HG02943 (cell line): ENCODE measurements around the gene MIEF1.

Experiments
- ATAC-seq: cut with Tn5 transposase; IDR thresholded peaks from one replicate; pipeline ENCODE4 v1.9.1; 2021; ENCODE audit warnings: mild to moderate bottlenecking, low read depth, moderate library complexity; ENCODE audit not compliant: unreplicated experiment

Gene MIEF1

GRCh38 chr22:39502109-39502788 lies at the start of gene MIEF1:
TSS of gene MIEF1 (plus strand) at chr22:39502290. CDS start at chr22:39511295, 9,005 bp downstream.
- ATAC-seq, result peak; percentile 88

DNA sequence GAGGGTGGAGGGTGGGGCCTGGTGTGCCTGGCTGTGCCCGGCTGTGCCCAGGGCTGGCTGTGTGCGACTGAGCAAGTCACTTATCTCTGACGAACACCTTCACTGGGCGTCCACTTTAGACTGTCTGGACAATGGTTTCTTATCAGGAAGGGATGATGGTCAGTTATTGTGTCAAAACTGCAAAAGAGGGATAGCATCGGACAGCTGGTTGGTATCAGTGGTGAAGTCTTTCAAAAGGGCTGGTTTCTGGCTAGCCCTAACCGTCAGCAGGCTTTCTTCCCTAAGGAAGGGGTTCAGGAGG lies 49.4 kb upstream of the MIEF1 start:
- no peak for ATAC-seq

- no peak for ATAC-seq
These were observed 48.2 kb upstream of the MIEF1 start for GRCh38 chr22:39453765-39454378.

- ATAC-seq, result no peak
These were observed 47.7 kb upstream of the MIEF1 start for GRCh38 chr22:39454385-39454871.

GRCh38 chr22:39456522-39457197 lies 45.4 kb upstream of the MIEF1 start, which contains the start of gene MGAT3:
TSS of gene MGAT3 (plus strand) at chr22:39457012. CDS start at chr22:39487348, 30,336 bp downstream.
- ATAC-seq, result no peak

- no peak for ATAC-seq
These were observed 44.9 kb upstream of the MIEF1 start for GRCh38 chr22:39457198-39457555.

- ATAC-seq, result no peak
These were observed 44.3 kb upstream of the MIEF1 start for GRCh38 chr22:39457556-39458443.

GRCh38 chr22:39458444-39459083 lies 43.5 kb upstream of the MIEF1 start:
- no peak for ATAC-seq

DNA sequence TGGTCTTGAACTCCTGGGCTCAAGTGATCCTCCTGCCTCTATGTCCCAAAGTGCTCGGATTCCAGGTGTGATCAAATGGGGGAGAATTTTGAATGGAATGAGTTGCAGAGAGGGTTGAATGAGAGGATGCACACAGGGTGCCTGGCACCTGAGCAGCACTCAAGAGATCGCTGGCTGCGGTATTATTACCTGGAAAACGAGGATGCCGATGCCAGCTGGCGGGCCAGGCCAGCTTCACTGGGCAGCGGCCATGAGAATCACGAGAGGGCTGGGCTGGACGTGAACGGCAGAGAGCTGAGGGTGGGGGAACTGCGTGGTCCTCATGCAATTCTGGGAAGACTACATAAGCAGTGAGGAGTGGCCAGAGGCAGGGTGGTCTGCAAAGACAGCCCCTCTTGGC lies 42.4 kb upstream of the MIEF1 start:
- ATAC-seq, result no peak

- no peak for ATAC-seq
These were observed 39.5 kb upstream of the MIEF1 start for GRCh38 chr22:39462443-39463221.

DNA sequence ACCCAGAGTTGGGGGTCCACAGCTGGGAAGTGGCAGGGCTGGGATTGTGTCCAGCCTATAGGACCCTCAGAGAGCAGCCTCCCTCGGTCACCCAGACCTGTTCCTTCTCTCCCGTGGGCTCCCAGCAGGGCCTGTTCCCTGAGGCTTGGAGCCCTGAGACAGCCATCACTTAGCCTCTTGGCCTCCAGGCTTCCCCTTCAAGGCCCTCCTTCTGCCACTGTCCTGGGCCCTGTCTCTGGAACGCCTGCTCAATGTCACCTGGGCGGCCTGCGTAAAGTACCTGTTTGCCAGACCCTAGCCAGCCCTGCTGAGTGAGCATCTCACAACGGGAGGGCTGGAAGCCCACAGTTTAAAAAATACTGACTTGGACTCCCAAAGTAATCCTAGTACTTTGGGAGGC lies 38.8 kb upstream of the MIEF1 start:
- no peak for ATAC-seq

DNA sequence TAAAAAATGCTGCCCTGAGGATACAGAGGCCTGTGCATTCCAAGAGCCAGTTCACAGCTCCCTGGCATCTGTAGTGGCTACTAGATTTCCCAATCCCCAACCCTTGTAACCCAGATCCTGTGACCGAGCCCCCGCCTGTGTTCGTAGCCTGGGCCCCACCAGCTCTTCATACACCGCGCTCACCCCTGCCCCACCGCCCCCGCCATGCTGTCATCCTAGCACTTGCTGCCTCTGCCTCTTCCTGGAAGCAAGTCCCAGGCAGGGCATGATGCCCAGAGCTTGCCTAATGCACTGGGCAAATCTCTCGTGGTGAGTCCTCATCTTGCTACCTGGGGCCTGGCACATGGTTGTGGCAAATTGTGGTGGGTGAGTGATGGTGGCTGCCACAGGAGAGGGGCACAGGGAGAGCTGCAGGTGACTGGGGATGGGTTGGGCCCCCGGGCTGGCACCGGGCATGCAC lies 38.1 kb upstream of the MIEF1 start:
- ATAC-seq, result no peak

DNA sequence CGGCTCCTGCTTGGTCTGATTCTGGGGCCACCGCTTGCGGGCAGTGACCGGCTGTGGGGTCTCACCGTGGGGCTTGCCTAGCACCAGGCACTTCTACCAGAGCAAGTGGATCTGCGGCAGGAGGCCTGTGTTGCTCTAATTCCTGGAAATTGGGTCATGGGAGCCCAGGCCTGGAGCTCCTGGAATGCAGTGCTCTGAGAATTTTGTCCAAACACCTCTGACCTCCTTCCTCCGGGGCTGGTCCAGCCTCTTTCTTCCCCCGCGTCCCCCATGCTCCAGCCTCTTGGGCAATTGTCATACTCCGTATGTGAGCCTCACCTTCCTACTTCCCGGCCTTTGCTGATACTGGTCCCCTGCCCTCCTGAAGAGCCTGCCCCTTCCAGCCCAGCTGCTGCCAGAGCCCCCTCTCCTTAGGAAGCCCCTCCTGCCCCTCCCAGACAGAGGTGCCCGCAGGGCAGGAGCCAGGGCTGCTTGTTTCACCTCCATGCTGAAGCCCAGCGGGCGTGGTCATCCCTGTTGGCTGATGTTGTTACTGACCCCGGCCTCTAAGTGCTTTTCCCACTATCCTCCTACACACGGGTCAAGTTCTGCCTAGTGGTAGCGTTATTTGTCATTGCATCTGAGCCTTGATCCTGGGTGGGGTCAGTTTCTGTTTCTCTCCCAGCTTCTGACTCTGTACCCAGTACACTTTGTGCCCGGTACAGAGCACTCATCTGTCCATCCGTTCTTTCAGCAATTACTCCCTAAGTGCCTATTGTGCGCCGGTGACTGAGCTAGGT lies 35.7 kb upstream of the MIEF1 start:
- no peak for ATAC-seq

DNA sequence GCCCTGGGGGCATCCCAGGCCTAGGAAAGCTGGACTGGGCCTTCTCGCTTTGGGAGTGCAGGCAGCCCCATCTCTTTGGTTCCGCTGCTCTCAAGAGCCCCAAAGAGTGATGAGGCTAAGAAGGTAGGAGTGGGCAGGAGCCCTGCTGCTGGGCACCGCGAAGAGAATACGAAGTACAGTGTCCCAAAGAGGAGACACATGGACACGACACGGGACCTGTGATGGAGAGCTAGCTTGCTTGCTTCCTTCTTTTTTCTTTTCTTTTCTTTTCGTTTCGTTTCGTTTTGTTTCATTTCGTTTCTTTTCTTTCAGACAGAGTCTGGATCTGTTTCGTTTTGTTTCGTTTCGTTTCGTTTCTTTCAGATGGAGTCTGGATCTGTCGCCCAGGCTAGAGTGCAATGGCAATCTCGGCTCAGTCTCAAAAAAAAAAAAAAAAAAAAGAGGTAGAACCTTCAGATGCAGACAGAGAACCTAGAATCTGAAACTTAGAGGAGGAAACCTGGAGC lies 34.6 kb upstream of the MIEF1 start:
- no peak for ATAC-seq

DNA sequence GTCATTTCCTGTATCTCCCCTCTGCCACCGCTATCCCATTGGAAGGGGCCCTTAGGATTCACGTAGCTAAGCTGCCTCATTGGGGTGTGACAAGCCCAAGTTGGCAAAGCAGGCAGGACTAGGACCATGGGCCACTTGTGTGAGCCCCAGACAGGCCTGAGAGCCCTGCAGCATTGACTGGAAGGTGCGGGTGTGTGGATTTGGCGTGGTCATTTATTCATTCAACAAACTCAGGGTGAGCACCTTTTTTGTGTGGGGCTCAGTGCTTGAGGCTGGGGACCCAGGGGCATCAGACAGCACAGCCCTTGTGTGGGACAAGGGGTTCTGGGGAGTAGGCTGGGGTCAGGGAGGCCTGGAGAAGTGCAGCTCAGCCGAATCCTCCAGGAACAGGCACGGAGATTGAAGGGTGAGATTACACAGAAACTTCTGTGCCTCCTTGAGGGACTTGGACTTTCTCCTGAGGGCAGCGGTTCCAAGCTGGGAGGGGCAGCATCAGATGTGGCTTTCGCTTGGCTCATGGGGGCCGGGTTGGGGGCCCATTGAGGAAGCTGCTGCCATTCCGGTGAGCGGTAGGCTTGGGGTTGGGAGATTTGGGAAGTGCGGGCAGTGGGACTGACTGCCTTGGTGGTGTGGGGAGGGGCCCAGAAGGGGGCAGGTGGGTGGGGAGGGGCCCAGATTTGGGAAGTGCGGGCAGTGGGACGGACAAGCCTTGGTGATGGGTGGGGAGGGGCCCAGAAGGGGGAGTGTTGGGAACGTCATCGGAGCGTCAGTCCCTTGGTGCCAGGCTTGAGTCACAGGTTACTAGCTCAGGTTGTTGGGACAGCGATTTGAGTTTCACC lies 33.4 kb upstream of the MIEF1 start:
- ATAC-seq, result no peak

- no peak for ATAC-seq
These were observed 32.8 kb upstream of the MIEF1 start for GRCh38 chr22:39469326-39469680.

- ATAC-seq, result no peak
These were observed 32.2 kb upstream of the MIEF1 start for GRCh38 chr22:39469681-39470450.
